Cardiac muscle cell (in vitro differentiated cells and primary cell): Measurements from ENCODE around the gene RGS9. TPM values are rescaled to one million over a fixed set of nuclear protein-coding genes. Genes with fewer than 3 reads are reported as not detected.

ENCODE experiments used
- DNase-seq, 2 donors: peaks; one replicate each; pipeline versions ENCODE4 v3.0.0 to v3.0.0-alpha.2; 2010 to 2017; ENCODE audit warnings: low read depth in 1 of 2, low spot score in 1 of 2
- H3K27ac ChIP-seq: fragments of 200-600 bp; sonication (generic); 2 replicates; pipeline ENCODE4 v1.5.1; 2016
- H3K27me3 ChIP-seq: fragments of 200-600 bp; sonication (generic); 2 replicates; pipeline ENCODE4 v1.6.0; 2016; ENCODE audit warnings: control low read depth
- H3K36me3 ChIP-seq: fragments of 200-600 bp; sonication (generic); 2 replicates; pipeline ENCODE4 v1.5.1; 2016; ENCODE audit warnings: control low read depth
- H3K4me1 ChIP-seq: fragments of 200-600 bp; sonication (generic); 2 replicates; pipeline ENCODE4 v1.8.1; 2017; ENCODE audit warnings: low read depth, mild to moderate bottlenecking, mixed run types
- H3K4me3 ChIP-seq: fragments of 200-600 bp; sonication (generic); 2 replicates; pipeline ENCODE4 v1.5.1; 2016; ENCODE audit warnings: mild to moderate bottlenecking
- H3K9me3 ChIP-seq: fragments of 200-600 bp; sonication (generic); 2 replicates; pipeline ENCODE4 v1.5.1; 2017; ENCODE audit warnings: low read depth, mild to moderate bottlenecking, control low read depth
- polyA plus RNA-seq: library from polyadenylated mRNA; unstranded; fragments of >200 nt; fragmentation: Nextera tagmentation; extraction: Ambion mirVana; gene quantifications from 2 replicates; pipeline ENCODE4 v1.2.1, GENCODE V29; 2016
- total RNA-seq: library from RNA; depleted of rRNA; stranded (reverse); fragments of >200 nt; gene quantifications from 2 replicates; pipeline ENCODE4 v1.2.3, GENCODE V29; 2016
- TF ChIP-seq, protein P1 (sequence below): IDR thresholded peaks from 2 replicates; pipeline ENCODE4 v1.5.1; 2012; ENCODE audit warnings: low read depth, mild to moderate bottlenecking, low read length

The RGS9 gene
- total and polyA plus RNA-seq, 2 experiments from 2014 or later: 4.7 to 5.5 TPM

DNA sequence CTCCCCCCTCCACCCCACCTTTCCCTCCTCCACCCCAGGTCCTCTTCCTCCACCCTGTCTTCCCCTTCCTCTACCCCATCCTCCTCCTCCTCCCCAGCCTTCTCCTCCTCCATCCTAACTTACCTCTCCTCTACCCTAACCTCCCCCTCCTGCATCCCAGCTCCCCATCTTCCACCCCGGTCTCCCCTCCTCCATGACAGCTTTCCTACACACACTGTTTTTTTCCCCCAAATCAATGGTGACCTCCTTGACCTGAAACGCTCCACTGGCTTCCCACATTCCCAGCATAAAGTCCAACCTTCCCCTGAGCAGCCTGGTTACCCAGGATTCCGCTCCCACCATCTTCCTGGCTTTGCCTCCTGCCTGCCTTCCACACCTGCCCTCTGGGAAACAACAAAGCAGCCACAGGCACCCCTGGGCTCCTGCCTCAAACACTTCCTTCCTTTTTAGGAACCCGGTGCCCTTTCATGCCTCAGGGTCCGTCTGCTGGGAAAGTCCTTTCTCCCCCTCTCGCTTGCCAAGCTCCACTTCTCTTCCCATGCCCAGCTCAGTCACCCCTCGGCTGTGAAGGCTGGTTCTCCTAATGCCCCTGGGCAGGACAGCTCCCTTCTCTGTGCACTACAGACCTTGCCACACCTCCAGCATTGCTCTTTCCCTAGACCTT lies 2.1 kb downstream of the RGS9 start:
- Histone ChIP-seq H3K36me3 (no peaks in the 10 kb centered on the region), H3K4me3 (no peak overlapping the region), H3K9me3 (no peaks in the 10 kb centered on the region), H3K4me1 (no peaks in the 10 kb centered on the region), H3K27ac (no peak overlapping the region), H3K27me3 (peaks cover 28% of the 10 kb centered on the region)
- TF ChIP-seq, protein P1, sequence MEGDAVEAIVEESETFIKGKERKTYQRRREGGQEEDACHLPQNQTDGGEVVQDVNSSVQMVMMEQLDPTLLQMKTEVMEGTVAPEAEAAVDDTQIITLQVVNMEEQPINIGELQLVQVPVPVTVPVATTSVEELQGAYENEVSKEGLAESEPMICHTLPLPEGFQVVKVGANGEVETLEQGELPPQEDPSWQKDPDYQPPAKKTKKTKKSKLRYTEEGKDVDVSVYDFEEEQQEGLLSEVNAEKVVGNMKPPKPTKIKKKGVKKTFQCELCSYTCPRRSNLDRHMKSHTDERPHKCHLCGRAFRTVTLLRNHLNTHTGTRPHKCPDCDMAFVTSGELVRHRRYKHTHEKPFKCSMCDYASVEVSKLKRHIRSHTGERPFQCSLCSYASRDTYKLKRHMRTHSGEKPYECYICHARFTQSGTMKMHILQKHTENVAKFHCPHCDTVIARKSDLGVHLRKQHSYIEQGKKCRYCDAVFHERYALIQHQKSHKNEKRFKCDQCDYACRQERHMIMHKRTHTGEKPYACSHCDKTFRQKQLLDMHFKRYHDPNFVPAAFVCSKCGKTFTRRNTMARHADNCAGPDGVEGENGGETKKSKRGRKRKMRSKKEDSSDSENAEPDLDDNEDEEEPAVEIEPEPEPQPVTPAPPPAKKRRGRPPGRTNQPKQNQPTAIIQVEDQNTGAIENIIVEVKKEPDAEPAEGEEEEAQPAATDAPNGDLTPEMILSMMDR: no peak
- no peak for DNase-seq

- Histone ChIP-seq H3K36me3 (no peaks in the 10 kb centered on the region), H3K4me3 (no peak overlapping the region), H3K27me3 (peaks cover 28% of the 10 kb centered on the region), H3K9me3 (no peaks in the 10 kb centered on the region), H3K27ac (no peak overlapping the region), H3K4me1 (no peaks in the 10 kb centered on the region)
- no peak for DNase-seq
- TF ChIP-seq, protein P1: no peak
These were observed 5.1 kb downstream of the RGS9 start for GRCh38 chr17:65142247-65142646.

DNA sequence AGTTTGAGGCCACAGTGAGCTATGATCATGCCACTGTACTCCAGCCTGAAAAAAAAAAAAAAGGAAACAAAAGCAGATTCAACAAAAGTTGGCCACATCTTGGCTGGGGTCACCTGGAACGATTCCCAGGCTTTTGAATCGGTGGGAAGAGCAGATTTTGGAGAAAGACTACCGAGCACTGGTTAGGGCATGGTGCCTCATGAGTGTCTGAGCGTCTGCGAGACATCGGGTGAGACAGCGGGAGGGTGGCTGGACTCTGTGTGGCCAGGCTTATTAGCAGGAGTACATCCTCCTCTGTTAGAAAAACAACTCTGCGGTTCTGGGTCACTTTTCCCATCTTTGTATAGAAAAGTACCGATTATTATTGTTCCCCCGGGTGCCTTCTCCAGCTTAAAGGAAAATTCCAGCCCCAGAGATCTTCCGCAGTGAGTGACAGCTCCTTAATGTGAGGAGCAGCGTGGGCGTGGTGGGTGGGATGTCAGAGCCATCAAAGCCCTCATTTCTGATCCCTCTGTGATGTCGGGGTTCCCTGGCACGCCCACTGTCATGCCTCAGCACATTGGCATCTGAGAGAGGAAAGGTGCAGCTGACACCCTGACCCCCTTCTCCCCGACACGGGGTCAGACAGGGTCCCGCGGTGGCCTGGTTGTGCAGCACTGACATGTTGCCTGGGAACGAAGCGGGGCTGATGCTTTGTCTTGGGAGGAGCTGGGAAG lies 6.9 kb downstream of the RGS9 start:
- no peak for DNase-seq
- no peaks in the 10 kb centered on the region for H3K4me1 ChIP-seq
- H3K27ac ChIP-seq: no peak overlapping the region
- TF ChIP-seq, protein P1: no peak
- H3K9me3 ChIP-seq: no peaks in the 10 kb centered on the region
- no peak overlapping the region for H3K4me3 ChIP-seq
- H3K27me3 ChIP-seq: peaks cover 13% of the 10 kb centered on the region
- no peaks in the 10 kb centered on the region for H3K36me3 ChIP-seq

- TF ChIP-seq, protein P1: no peak
- Histone ChIP-seq H3K27me3 (no peaks in the 10 kb centered on the region), H3K9me3 (no peaks in the 10 kb centered on the region), H3K36me3 (no peaks in the 10 kb centered on the region), H3K27ac (no peak overlapping the region), H3K4me1 (no peaks in the 10 kb centered on the region), H3K4me3 (no peak overlapping the region)
- no peak for DNase-seq
These were observed 8.6 kb downstream of the RGS9 start for GRCh38 chr17:65145743-65146142.

- TF ChIP-seq, protein P1: no peak
- no peaks in the 10 kb centered on the region for H3K9me3 ChIP-seq
- DNase-seq: no peak
- no peaks in the 10 kb centered on the region for H3K4me1 ChIP-seq
- H3K4me3 ChIP-seq: no peak overlapping the region
- H3K27me3 ChIP-seq: no peaks in the 10 kb centered on the region
- H3K36me3 ChIP-seq: no peaks in the 10 kb centered on the region
- no peak overlapping the region for H3K27ac ChIP-seq
These were observed 10.8 kb downstream of the RGS9 start for GRCh38 chr17:65147955-65148354.
